Breast epithelium (tissue), 4 donors: ENCODE data around the gene ALKBH5. TPM values are rescaled to one million over a fixed set of nuclear protein-coding genes. Genes with fewer than 3 reads are reported as not detected.

ENCODE experiments used
- DNase-seq, 2 donors: peaks; one replicate each; pipeline ENCODE4 v3.0.0-alpha.2; 2019; ENCODE audit warnings: low spot score in 2 of 2
- H3K27ac ChIP-seq, 2 donors: fragments of 200-600 bp; sonication (generic) in 1 of 2; one replicate each; pipeline ENCODE4 v1.5.1; 2016 to 2019; ENCODE audit warnings: mild to moderate bottlenecking in 1 of 2
- H3K27me3 ChIP-seq, 2 donors: fragments of 200-600 bp; sonication (generic) in 1 of 2; one replicate each; pipeline versions ENCODE4 v1.5.1 to v1.6.0; 2017 to 2019; ENCODE audit warnings: control low read depth in 1 of 2, mild to moderate bottlenecking in 1 of 2
- H3K36me3 ChIP-seq: fragments of 200-600 bp; one replicate; pipeline ENCODE4 v1.5.1; 2019
- H3K4me1 ChIP-seq, 2 donors: fragments of 200-600 bp; sonication (generic); one replicate each; pipeline ENCODE4 v1.5.1; 2016 to 2019; ENCODE audit warnings: control low read depth in 1 of 2
- H3K4me3 ChIP-seq, 3 donors: fragments of 200-600 bp; sonication (generic); 1 replicate in 2 of 3; 2 replicates in 1 of 3; pipeline ENCODE4 v1.5.1; 2016 to 2019; ENCODE audit warnings: mild to moderate bottlenecking in 3 of 3, moderate library complexity in 2 of 3
- H3K9me3 ChIP-seq, 2 donors: fragments of 200-600 bp; sonication (generic) in 1 of 2; one replicate each; pipeline ENCODE4 v1.5.1; 2016 to 2019; ENCODE audit warnings: control low read depth in 1 of 2
- CTCF ChIP-seq, 3 donors: fragments of 450-650 bp; IDR thresholded peaks; one replicate each; pipeline ENCODE4 v1.5.1; 2016 to 2017; ENCODE audit warnings: antibody characterized with exemption in 3 of 3, mild to moderate bottlenecking in 3 of 3, moderate library complexity in 3 of 3
- POLR2A ChIP-seq: fragments of 450-650 bp; IDR thresholded peaks from one replicate; pipeline ENCODE4 v1.6.1; 2016; ENCODE audit warnings: antibody characterized with exemption, mild to moderate bottlenecking, moderate library complexity
- POLR2AphosphoS5 ChIP-seq, 3 donors: sonication (generic); formaldehyde crosslinking; IDR thresholded peaks; one replicate each; pipeline ENCODE4 v1.6.1; 2017; ENCODE audit warnings: antibody characterized with exemption in 3 of 3
- intact Hi-C: fragments of 100-400 bp; cut with DNase I; formaldehyde crosslinking; loops from one replicate; pipeline ENCODE4 v1.15.1; 2023; ENCODE audit warnings: low total_unique reads
- total RNA-seq, 3 donors: library from RNA; depleted of rRNA; stranded (reverse); fragments of >200 nt; gene quantifications; one replicate each; pipeline ENCODE4 v1.1.0, GENCODE V29; 2016

The ALKBH5 gene
- total RNA-seq, 3 donors from 2014 or later = 80.0 to 90.0 (median 82.3) TPM

GRCh38 chr17:18173740-18174139 lies 9.9 kb upstream of the ALKBH5 start:
- no peak overlapping the region for H3K4me3 ChIP-seq
- intact Hi-C loops = no loop called here
- TF ChIP-seq POLR2AphosphoS5 (IDR thresholded peaks at IDR 0.05) = no peak
- TF ChIP-seq CTCF (IDR thresholded peaks at IDR 0.05) = no peak
- no peak for TF ChIP-seq POLR2A
- H3K36me3 ChIP-seq = no peaks in the 10 kb centered on the region
- no peaks in the 10 kb centered on the region for H3K27me3 ChIP-seq
- no peaks in the 10 kb centered on the region for H3K9me3 ChIP-seq
- DNase-seq = no peak
- no peak overlapping the region for H3K27ac ChIP-seq
- H3K4me1 ChIP-seq = no peaks in the 10 kb centered on the region

GRCh38 chr17:18176176-18176575 lies 7.5 kb upstream of the ALKBH5 start:
- H3K27me3 ChIP-seq = no peaks in the 10 kb centered on the region
- H3K36me3 ChIP-seq = no peaks in the 10 kb centered on the region
- H3K4me1 ChIP-seq = no peaks in the 10 kb centered on the region
- H3K27ac ChIP-seq = no peak overlapping the region
- TF ChIP-seq POLR2A = no peak
- TF ChIP-seq CTCF (IDR thresholded peaks at IDR 0.05) = no peak
- TF ChIP-seq POLR2AphosphoS5 (IDR thresholded peaks at IDR 0.05) = no peak
- H3K4me3 ChIP-seq = no peak overlapping the region
- intact Hi-C loops = no loop called here
- H3K9me3 ChIP-seq = no peaks in the 10 kb centered on the region
- DNase-seq = no peak

- no peak for DNase-seq
- Histone ChIP-seq H3K4me1 (peaks cover 0 to 2% of the 10 kb centered on the region in 2 donors), H3K27ac (no peak overlapping the region), H3K27me3 (no peaks in the 10 kb centered on the region), H3K4me3 (no peak overlapping the region), H3K36me3 (no peaks in the 10 kb centered on the region), H3K9me3 (no peaks in the 10 kb centered on the region)
- TF ChIP-seq POLR2A = no peak
- TF ChIP-seq CTCF (IDR thresholded peaks at IDR 0.05) = no peak
- no peak for TF ChIP-seq POLR2AphosphoS5 (IDR thresholded peaks at IDR 0.05)
- intact Hi-C loops = no loop called here
Observed at GRCh38 chr17:18177133-18177532, 6.5 kb upstream of the ALKBH5 start.

DNA sequence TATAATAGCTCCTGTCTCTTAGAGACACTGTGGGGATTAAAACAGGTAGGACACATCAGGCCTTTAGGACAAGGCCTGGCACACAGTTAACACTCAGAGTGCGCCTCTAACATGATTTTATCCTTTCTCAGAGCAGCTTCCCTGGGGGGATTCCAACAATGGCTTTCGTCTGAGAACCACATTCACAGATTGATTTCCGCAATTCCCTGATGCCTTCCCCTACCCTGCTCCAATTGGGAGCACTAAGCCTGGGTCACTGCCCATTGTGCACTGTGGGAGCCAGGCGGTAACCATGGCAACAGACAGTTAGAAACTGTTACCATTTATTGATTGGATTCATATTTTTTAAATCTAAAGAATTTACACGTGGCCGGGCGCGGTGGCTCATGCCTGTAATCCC lies 5.9 kb upstream of the ALKBH5 start:
- Histone ChIP-seq H3K4me3 (no peak overlapping the region), H3K4me1 (peaks cover 0 to 4% of the 10 kb centered on the region in 2 donors), H3K27me3 (no peaks in the 10 kb centered on the region), H3K9me3 (no peaks in the 10 kb centered on the region), H3K27ac (no peak overlapping the region), H3K36me3 (no peaks in the 10 kb centered on the region)
- intact Hi-C loops = no loop called here
- no peak for DNase-seq
- no peak for TF ChIP-seq POLR2AphosphoS5 (IDR thresholded peaks at IDR 0.05)
- no peak for TF ChIP-seq CTCF (IDR thresholded peaks at IDR 0.05)
- no peak for TF ChIP-seq POLR2A

DNA sequence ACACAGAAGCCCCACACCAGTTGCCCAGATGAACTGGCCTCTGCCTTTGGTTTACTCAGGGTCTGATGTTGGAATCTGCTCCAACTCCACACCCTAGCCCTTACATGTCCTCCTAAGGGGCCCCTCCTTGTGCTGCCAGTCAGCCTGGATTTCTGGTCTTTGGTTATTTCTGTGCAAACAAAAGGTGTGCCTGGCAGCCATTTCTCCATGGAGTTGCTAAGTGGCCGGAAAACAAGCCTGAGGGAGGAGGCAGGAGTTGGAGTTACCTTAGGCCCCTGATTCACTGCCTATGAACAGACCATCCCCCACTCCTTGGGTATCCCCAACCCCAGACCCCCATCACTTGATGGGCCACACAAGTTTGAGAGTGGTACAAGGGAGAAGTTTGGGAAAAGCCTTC lies 4.4 kb upstream of the ALKBH5 start:
- intact Hi-C loops = no loop called here
- no peak overlapping the region for H3K4me3 ChIP-seq
- no peak for TF ChIP-seq CTCF (IDR thresholded peaks at IDR 0.05)
- TF ChIP-seq POLR2A = no peak
- no peak for TF ChIP-seq POLR2AphosphoS5 (IDR thresholded peaks at IDR 0.05)
- H3K27me3 ChIP-seq = no peaks in the 10 kb centered on the region
- no peak for DNase-seq
- no peak overlapping the region for H3K27ac ChIP-seq
- no peaks in the 10 kb centered on the region for H3K36me3 ChIP-seq
- peaks cover 0 to 4% of the 10 kb centered on the region in 2 donors for H3K4me1 ChIP-seq
- H3K9me3 ChIP-seq = no peaks in the 10 kb centered on the region
